ENCODE measurements around the gene LAMA2. TPM values are rescaled to one million over a fixed set of nuclear protein-coding genes. Genes with fewer than 3 reads are reported as not detected.

LAMA2 gene
- total and polyA plus RNA-seq, 8 donors = 3.4 to 110 (median 31.6) TPM

GRCh38 chr6:129544892-129545612, 662.1 kb downstream of the LAMA2 start:
- WGBS, 5 donors = 91 to 97% (median 96%) methylated on average over 8 of the region's 8 CpGs
- no peaks in the 10 kb centered on the region for H3K9me3 ChIP-seq
- TF ChIP-seq EP300 (IDR thresholded peaks at IDR 0.05) = no peak
- TF ChIP-seq POLR2AphosphoS5 (IDR thresholded peaks at IDR 0.05) = no peak
- TF ChIP-seq POLR2A (IDR thresholded peaks at IDR 0.05) = no peak
- TF ChIP-seq CTCF (IDR thresholded peaks at IDR 0.05) = no peak
- no peaks in the 10 kb centered on the region for H3K4me1 ChIP-seq
- H3K27me3 ChIP-seq = no peaks in the 10 kb centered on the region
- intact Hi-C loops (cut with DNase I; ENCODE audit: low total_unique reads) = no loop called here
- peaks cover 0 to 8% (median 0%) of the 10 kb centered on the region in 4 donors for H3K36me3 ChIP-seq
- no peak overlapping the region for H3K4me3 ChIP-seq
- DNase-seq = no peak
- no peak overlapping the region for H3K27ac ChIP-seq

DNA sequence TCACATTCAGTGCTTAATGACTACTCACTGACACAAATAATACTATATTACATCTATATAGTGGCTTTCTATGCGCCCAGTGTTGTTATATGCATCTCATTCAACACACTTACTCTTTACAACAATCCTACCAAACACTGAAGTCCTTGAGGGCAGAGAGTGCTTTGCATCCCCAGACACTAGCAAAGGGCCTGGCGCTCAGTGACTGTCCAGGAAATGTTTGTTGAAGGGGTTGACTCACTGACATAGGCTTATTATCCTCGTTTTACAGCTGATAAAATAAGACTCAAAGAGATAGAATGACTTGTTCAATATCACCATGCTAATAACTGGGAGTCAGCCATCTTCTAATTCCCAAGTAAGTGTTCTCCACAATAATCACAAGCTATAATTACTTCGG, 663.8 kb downstream of the LAMA2 start:
- no peak for DNase-seq
- Histone ChIP-seq H3K27ac (no peak overlapping the region), H3K9me3 (no peaks in the 10 kb centered on the region), H3K36me3 (peaks cover 0 to 15% (median 0%) of the 10 kb centered on the region in 4 donors), H3K27me3 (no peaks in the 10 kb centered on the region), H3K4me3 (no peak overlapping the region), H3K4me1 (no peaks in the 10 kb centered on the region)
- intact Hi-C loops (cut with DNase I; ENCODE audit: low total_unique reads) = no loop called here
- no peak for TF ChIP-seq POLR2A (IDR thresholded peaks at IDR 0.05)
- TF ChIP-seq CTCF (IDR thresholded peaks at IDR 0.05) = no peak
- no peak for TF ChIP-seq EP300 (IDR thresholded peaks at IDR 0.05)
- WGBS, 5 donors = 74 to 86% (median 82%) methylated on average over 4 of the region's 4 CpGs

DNA sequence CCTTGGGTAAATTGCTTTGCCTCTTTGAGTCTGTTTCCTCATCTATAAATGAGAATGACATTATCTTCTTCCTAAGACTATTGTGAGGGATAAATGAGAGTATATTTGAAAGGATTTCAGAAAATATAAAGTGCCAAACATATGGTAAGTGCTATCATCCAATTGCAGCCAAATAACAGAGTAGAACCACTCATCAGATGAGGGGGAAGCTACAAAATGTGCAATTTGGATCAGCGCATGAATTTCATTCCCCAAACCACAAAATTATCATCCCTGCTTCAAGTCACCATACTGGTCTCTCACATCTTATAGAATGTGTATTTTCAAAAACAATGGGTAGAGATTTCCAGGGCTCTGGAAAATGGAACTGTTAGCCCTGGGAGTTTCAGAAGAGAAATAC, 668.5 kb downstream of the LAMA2 start:
- Histone ChIP-seq H3K36me3 (peaks cover 0 to 14% (median under 1%) of the 10 kb centered on the region in 4 donors), H3K4me1 (no peaks in the 10 kb centered on the region), H3K4me3 (no peak overlapping the region), H3K27ac (no peak overlapping the region), H3K9me3 (no peaks in the 10 kb centered on the region), H3K27me3 (no peaks in the 10 kb centered on the region)
- DNase-seq = no peak
- intact Hi-C loops (cut with DNase I; ENCODE audit: low total_unique reads) = no loop called here
- TF ChIP-seq POLR2AphosphoS5 (IDR thresholded peaks at IDR 0.05) (no peak), POLR2A (IDR thresholded peaks at IDR 0.05) (no peak), CTCF (IDR thresholded peaks at IDR 0.05) (no peak), EP300 (IDR thresholded peaks at IDR 0.05) (no peak)
- WGBS, 5 donors = 94 to 100% (median 96%) methylated on average over 1 of the region's 1 CpG

- intact Hi-C loops (cut with DNase I; ENCODE audit: low total_unique reads) = no loop called here
- H3K4me3 ChIP-seq = no peak overlapping the region
- TF ChIP-seq POLR2A (IDR thresholded peaks at IDR 0.05) = no peak
- no peak for TF ChIP-seq CTCF (IDR thresholded peaks at IDR 0.05)
- TF ChIP-seq POLR2AphosphoS5 (IDR thresholded peaks at IDR 0.05) = no peak
- TF ChIP-seq EP300 (IDR thresholded peaks at IDR 0.05) = no peak
- peaks cover 0 to 16% (median 2%) of the 10 kb centered on the region in 4 donors for H3K36me3 ChIP-seq
- no peak for DNase-seq
- H3K27ac ChIP-seq = no peak overlapping the region
- H3K9me3 ChIP-seq = no peaks in the 10 kb centered on the region
- 92 to 96% (median 95%) methylated on average over 2 of the region's 2 CpGs for WGBS, 5 donors
- H3K27me3 ChIP-seq = no peaks in the 10 kb centered on the region
- H3K4me1 ChIP-seq = no peaks in the 10 kb centered on the region
Observed at GRCh38 chr6:129552413-129552812, 669.5 kb downstream of the LAMA2 start.

All from stomach (tissue), 9 donors.